IMR-90 (cell line): ENCODE measurements around the gene ARL4C.

Experiments used
- BHLHE40 ChIP-seq: fragments of 150-350 bp; IDR thresholded peaks from 2 replicates; pipeline ENCODE4 v1.6.1; 2016; ENCODE audit warnings: mild to moderate bottlenecking, low read depth, low read length
- POLR2A ChIP-seq: IDR thresholded peaks from 2 replicates; pipeline ENCODE4 v1.6.1; 2012; ENCODE audit warnings: mild to moderate bottlenecking, low read depth, low read length
- RFX5 ChIP-seq: IDR thresholded peaks from 2 replicates; pipeline ENCODE4 v1.8.0; 2012; ENCODE audit warnings: low read depth, mild to moderate bottlenecking, low read length, moderate library complexity
- TF ChIP-seq, protein P1 (sequence below): conservative IDR thresholded peaks from 2 replicates; pipeline ENCODE4 v1.5.1; 2012; ENCODE audit warnings: mild to moderate bottlenecking, low read depth, low read length, improper control_type of control experiment

DNA sequence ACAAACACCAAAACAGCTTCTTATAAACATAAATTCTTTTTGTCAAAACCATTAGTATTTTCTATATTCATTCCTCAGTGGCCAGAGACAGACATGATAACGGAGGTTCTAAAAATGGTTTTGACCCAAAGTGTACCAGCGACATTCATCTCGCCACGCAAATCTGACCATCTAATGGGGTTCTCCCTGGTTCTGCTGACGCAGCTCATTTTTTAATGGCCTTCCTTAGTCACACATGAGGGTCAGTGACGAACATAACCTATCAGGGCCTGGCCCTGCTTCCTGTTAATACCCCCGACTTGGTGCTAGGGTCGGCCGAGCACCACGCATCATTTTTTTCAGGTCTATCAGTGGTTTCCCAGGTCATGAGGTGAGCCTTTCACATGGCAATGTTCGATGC lies 45.9 kb upstream of the ARL4C start:
- TF ChIP-seq POLR2A (no peak), BHLHE40 (no peak), RFX5 (no peak)
- TF ChIP-seq, protein P1, sequence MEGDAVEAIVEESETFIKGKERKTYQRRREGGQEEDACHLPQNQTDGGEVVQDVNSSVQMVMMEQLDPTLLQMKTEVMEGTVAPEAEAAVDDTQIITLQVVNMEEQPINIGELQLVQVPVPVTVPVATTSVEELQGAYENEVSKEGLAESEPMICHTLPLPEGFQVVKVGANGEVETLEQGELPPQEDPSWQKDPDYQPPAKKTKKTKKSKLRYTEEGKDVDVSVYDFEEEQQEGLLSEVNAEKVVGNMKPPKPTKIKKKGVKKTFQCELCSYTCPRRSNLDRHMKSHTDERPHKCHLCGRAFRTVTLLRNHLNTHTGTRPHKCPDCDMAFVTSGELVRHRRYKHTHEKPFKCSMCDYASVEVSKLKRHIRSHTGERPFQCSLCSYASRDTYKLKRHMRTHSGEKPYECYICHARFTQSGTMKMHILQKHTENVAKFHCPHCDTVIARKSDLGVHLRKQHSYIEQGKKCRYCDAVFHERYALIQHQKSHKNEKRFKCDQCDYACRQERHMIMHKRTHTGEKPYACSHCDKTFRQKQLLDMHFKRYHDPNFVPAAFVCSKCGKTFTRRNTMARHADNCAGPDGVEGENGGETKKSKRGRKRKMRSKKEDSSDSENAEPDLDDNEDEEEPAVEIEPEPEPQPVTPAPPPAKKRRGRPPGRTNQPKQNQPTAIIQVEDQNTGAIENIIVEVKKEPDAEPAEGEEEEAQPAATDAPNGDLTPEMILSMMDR: no peak
